GM04504 (cell line): ENCODE data around the gene DDX53.

ENCODE experiments used
- DNase-seq: peaks from one replicate; pipeline ENCODE4 v3.0.0-alpha.2; 2012; ENCODE audit warnings: low read depth

DDX53 gene

GRCh38 chrX:23052324-23052723, 52.6 kb downstream of the DDX53 start:
- no peak for DNase-seq
